ENCODE data around the gene CALY.
"Not testable (repeated sequence)": the region's sequence is repeated elsewhere in the genome, so short reads cannot be mapped to it uniquely, and the experiment has no call there.

DNA sequence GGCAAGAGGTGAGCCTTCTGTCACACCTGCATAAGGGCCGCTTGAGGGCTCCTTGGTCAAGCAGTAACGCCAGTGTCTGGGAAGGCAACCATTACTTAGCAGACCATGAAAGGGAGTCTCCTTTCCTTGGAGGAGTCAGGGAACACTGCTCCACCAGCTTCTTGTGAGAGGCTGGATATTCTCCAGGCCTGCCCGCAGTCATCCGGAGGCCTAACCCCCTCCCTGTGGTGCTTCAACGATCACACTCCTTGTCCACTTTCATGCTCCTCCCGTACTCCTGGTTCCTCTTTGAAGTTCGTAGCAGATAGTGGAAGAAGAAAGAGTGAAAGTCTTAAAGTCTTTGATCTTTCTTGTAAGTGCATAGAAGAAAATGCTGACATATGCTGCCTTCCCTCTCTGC is 30.8 kb upstream of the CALY start:
- TF ChIP-seq, protein P1, sequence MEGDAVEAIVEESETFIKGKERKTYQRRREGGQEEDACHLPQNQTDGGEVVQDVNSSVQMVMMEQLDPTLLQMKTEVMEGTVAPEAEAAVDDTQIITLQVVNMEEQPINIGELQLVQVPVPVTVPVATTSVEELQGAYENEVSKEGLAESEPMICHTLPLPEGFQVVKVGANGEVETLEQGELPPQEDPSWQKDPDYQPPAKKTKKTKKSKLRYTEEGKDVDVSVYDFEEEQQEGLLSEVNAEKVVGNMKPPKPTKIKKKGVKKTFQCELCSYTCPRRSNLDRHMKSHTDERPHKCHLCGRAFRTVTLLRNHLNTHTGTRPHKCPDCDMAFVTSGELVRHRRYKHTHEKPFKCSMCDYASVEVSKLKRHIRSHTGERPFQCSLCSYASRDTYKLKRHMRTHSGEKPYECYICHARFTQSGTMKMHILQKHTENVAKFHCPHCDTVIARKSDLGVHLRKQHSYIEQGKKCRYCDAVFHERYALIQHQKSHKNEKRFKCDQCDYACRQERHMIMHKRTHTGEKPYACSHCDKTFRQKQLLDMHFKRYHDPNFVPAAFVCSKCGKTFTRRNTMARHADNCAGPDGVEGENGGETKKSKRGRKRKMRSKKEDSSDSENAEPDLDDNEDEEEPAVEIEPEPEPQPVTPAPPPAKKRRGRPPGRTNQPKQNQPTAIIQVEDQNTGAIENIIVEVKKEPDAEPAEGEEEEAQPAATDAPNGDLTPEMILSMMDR (conservative IDR thresholded peaks at IDR 0.05; ENCODE audit: low read depth, low read length): not testable (repeated sequence)
- not testable (repeated sequence) for TF ChIP-seq EZH2 (IDR thresholded peaks at IDR 0.05; ENCODE audit: borderline replicate concordance, low read depth, low read length, poor library complexity, severe bottlenecking)
